OCI-LY7 (cell line): ENCODE measurements around the gene POC1A. TPM values are rescaled to one million over a fixed set of nuclear protein-coding genes. Genes with fewer than 3 reads are reported as not detected.

Source experiments
- BruUV-seq: library from RNA; stranded (reverse); fragments of 400-500 nt; replicated peaks from 2 replicates; lab custom pipeline; 2021; lab: Mats Ljungman, UMichigan
- CTCF ChIA-PET: fragments of 300-600 bp; sonication (Branson Sonifier 250); formaldehyde crosslinking; loops from one replicate; lab custom pipeline; 2022; ENCODE audit warnings: antibody characterized with exemption; ENCODE audit not compliant: unreplicated experiment; lab: Charles Lee
- POLR2A ChIA-PET: fragments of 300-600 bp; sonication (Branson Sonifier 250); formaldehyde crosslinking; loops from one replicate; lab custom pipeline; 2022; ENCODE audit warnings: antibody characterized with exemption; lab: Charles Lee
- DNase-seq: peaks from one replicate; pipeline ENCODE4 v3.0.0-alpha.2; 2015; ENCODE audit warnings: low spot score
- H2AFZ ChIP-seq: fragments of 200-600 bp; sonication (generic), shearing (Covaris generic); 2 replicates; pipeline ENCODE4 v1.6.1; 2014; ENCODE audit warnings: mild to moderate bottlenecking, antibody characterized with exemption, low read length, moderate library complexity
- H3K27ac ChIP-seq: fragments of 200-600 bp; sonication (generic); 2 replicates; pipeline ENCODE4 v1.5.1; 2014; ENCODE audit warnings: mixed run types, low read depth, mild to moderate bottlenecking, moderate library complexity, low read length, inconsistent platforms; ENCODE audit not compliant: poor library complexity, severe bottlenecking
- H3K36me3 ChIP-seq: fragments of 200-600 bp; sonication (generic); 2 replicates; pipeline ENCODE4 v1.6.1; 2014; ENCODE audit warnings: mild to moderate bottlenecking, antibody characterized with exemption, low read length, moderate library complexity, mixed read lengths; ENCODE audit not compliant: insufficient read depth
- H3K4me1 ChIP-seq: fragments of 200-600 bp; sonication (generic); 2 replicates; pipeline ENCODE4 v1.5.1; 2014; ENCODE audit warnings: mild to moderate bottlenecking, low read length; ENCODE audit not compliant: insufficient read depth, poor library complexity, severe bottlenecking
- H3K4me2 ChIP-seq: fragments of 200-600 bp; sonication (generic); 2 replicates; pipeline ENCODE4 v1.6.1; 2014; ENCODE audit warnings: mild to moderate bottlenecking, low read length
- H3K4me3 ChIP-seq: fragments of 200-600 bp; sonication (generic); 2 replicates; pipeline ENCODE4 v1.5.1; 2014; ENCODE audit warnings: mild to moderate bottlenecking, low read depth, low read length; ENCODE audit not compliant: poor library complexity, severe bottlenecking
- H3K79me2 ChIP-seq: fragments of 200-600 bp; sonication (generic); 2 replicates; pipeline ENCODE4 v1.6.1; 2016; ENCODE audit warnings: low read depth, mild to moderate bottlenecking, low read length, moderate library complexity, mixed read lengths; ENCODE audit not compliant: insufficient read depth
- H3K9me2 ChIP-seq: fragments of 200-600 bp; sonication (generic); 2 replicates; pipeline ENCODE4 v1.6.1; 2016; ENCODE audit warnings: mild to moderate bottlenecking, low read length, mixed read lengths; ENCODE audit not compliant: insufficient read depth
- H3K9me3 ChIP-seq: fragments of 200-600 bp; sonication (generic); 2 replicates; pipeline ENCODE4 v1.6.1; 2014; ENCODE audit warnings: mild to moderate bottlenecking, mixed run types, low read length, mixed read lengths
- H4K20me1 ChIP-seq: fragments of 200-600 bp; sonication (generic); 2 replicates; pipeline ENCODE4 v1.6.1; 2014; ENCODE audit warnings: mild to moderate bottlenecking, antibody characterized with exemption, low read length, moderate library complexity, mixed read lengths; ENCODE audit not compliant: insufficient read depth
- EZH2phosphoT487 ChIP-seq: fragments of 200-600 bp; sonication (generic); IDR thresholded peaks from 2 replicates; pipeline ENCODE4 v1.6.1; 2018; ENCODE audit warnings: low read depth, borderline replicate concordance, mild to moderate bottlenecking, mixed run types, antibody characterized with exemption, low read length, moderate library complexity, mixed read lengths
- intact Hi-C: fragments of 100-400 bp; cut with micrococcal nuclease; formaldehyde crosslinking; loops from one replicate; pipeline ENCODE4 v1.10.0; 2022; ENCODE audit not compliant: unreplicated experiment
- total RNA-seq, 2 experiments: library from RNA; depleted of rRNA in 1 of 2; stranded (reverse); fragments of >200 nt in 1 of 2; shearing (Covaris generic) in 1 of 2; gene quantifications; 2 replicates each; pipeline ENCODE4 v1.2.3, GENCODE V29; 2014 to 2022
- TF ChIP-seq, protein P1 (sequence below): fragments of 200-600 bp; sonication (generic); conservative IDR thresholded peaks from 2 replicates; pipeline ENCODE4 v1.5.1; 2014; ENCODE audit warnings: mild to moderate bottlenecking, antibody characterized with exemption, low read length, moderate library complexity, mixed read lengths

Gene POC1A
- total RNA-seq, 2 experiments from 2014 or later, result 40.0 to 41.0 TPM

DNA sequence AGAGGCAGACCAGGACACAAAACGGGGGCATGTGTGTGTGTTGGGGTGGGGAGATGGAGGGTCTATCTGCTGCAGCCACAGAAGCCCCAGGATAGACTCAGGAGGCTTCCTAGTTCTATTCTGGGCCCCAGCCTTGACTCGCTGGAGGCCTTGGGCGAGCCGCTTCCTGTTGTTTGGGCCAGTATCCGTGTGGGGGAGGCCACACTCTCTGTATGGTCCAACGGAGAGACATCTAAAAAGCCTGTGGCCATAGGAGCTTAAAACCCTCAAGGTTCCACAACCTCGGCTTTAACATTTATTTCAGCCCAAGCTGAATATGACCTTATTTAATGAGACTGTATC lies 32.8 kb downstream of the POC1A start:
- CTCF ChIA-PET, result no interaction called here
- Histone ChIP-seq H3K36me3 (peaks cover 77% of the 10 kb centered on the region), H3K9me2 (no peaks in the 10 kb centered on the region), H3K79me2 (no peaks in the 10 kb centered on the region), H3K27ac (peak overlapping the region; percentile 6), H3K4me2 (peak overlapping the region; percentile 32), H2AFZ (no peak overlapping the region), H4K20me1 (no peaks in the 10 kb centered on the region), H3K4me3 (no peak overlapping the region), H3K4me1 (peaks cover 22% of the 10 kb centered on the region), H3K9me3 (no peaks in the 10 kb centered on the region)
- POLR2A ChIA-PET, result no interaction called here
- peak; percentile 19 for DNase-seq
- BruUV-seq, result no TSS peak
- intact Hi-C loops, result loop anchor here (5.0 kb wide), 1 partner anchor 179 kb away; the partner anchor contains the start of genes PARP3 and RRP9
- TF ChIP-seq, protein P1, sequence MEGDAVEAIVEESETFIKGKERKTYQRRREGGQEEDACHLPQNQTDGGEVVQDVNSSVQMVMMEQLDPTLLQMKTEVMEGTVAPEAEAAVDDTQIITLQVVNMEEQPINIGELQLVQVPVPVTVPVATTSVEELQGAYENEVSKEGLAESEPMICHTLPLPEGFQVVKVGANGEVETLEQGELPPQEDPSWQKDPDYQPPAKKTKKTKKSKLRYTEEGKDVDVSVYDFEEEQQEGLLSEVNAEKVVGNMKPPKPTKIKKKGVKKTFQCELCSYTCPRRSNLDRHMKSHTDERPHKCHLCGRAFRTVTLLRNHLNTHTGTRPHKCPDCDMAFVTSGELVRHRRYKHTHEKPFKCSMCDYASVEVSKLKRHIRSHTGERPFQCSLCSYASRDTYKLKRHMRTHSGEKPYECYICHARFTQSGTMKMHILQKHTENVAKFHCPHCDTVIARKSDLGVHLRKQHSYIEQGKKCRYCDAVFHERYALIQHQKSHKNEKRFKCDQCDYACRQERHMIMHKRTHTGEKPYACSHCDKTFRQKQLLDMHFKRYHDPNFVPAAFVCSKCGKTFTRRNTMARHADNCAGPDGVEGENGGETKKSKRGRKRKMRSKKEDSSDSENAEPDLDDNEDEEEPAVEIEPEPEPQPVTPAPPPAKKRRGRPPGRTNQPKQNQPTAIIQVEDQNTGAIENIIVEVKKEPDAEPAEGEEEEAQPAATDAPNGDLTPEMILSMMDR, result no peak

DNA sequence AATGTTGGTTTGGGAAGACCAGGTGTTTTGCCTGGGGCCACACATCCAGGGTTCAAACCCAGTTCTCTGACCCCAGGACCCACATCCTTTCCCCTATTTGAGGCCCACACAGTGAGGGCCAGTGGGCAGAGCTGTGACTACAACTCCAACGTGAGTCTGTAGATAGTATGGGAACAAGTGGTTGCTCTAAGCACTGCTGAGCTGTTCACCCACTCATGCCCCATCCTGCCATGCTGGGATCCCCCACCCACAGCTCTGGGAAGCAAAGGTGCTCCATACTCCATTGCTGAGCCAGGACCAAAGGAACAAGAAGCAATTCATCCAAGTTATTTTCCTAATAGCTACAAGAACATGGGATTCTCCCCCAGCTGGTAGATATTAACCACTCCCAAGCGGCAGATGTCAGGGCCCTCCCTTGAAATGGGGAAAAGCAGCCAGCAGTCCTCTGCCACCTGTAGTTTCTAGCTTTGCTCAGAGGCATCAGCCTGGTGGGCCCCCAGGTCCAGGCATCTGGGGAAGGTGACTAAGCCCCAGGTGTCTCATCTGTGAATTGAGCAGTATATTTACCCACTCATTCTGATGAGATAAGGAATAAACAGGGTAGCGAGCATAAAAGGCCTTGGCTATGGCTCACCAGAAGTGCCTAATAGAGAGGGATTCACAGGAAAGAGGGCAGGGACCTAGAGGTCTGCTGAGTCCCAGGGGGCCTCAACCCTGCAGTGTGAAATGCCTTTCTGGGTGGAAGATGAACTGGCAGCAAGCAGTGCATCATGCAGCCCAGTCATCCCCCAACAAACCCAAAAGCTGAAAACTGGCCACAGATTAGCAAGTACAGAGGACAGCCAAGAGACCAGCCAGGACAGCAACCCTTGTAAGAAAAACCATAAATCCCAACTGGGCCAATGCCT lies 33.4 kb downstream of the POC1A start:
- Histone ChIP-seq H2AFZ (no peak overlapping the region), H3K27ac (peak overlapping the region; percentile 6)
- intact Hi-C loops, result loop anchor here (5.0 kb wide), 1 partner anchor 179 kb away; the partner anchor contains the start of genes PARP3 and RRP9

More for the DNA sequence above, 33.4 kb downstream of the POC1A start:
- H3K4me1 ChIP-seq, result peaks cover 22% of the 10 kb centered on the region
- H3K4me2 ChIP-seq, result peak overlapping the region; percentile 32; the same call in 1 of the 2 replicates
- no peaks in the 10 kb centered on the region for H3K9me2 ChIP-seq
- BruUV-seq, result no TSS peak
- H3K4me3 ChIP-seq, result no peak overlapping the region
- peaks cover 77% of the 10 kb centered on the region for H3K36me3 ChIP-seq
- POLR2A ChIA-PET, result no interaction called here
- H3K79me2 ChIP-seq, result no peaks in the 10 kb centered on the region
- no peaks in the 10 kb centered on the region for H3K9me3 ChIP-seq
- no peak for DNase-seq
- no peak for TF ChIP-seq EZH2phosphoT487
- TF ChIP-seq, protein P1, result no peak
- H4K20me1 ChIP-seq, result no peaks in the 10 kb centered on the region
- CTCF ChIA-PET, result interaction anchor here (1.0 kb wide), 1 partner anchor 19 kb away, joined by 3 read pairs; no protein-coding TSS in a partner anchor
